GM12801 (cell line): ENCODE data around the gene SLC44A5.

Experiments used
- TF ChIP-seq, protein P1 (sequence below): IDR thresholded peaks from one replicate; pipeline ENCODE4 v1.5.1; 2011; ENCODE audit warnings: control low read depth; ENCODE audit not compliant: insufficient read length; ENCODE audit errors: extremely low read depth

Gene SLC44A5

DNA sequence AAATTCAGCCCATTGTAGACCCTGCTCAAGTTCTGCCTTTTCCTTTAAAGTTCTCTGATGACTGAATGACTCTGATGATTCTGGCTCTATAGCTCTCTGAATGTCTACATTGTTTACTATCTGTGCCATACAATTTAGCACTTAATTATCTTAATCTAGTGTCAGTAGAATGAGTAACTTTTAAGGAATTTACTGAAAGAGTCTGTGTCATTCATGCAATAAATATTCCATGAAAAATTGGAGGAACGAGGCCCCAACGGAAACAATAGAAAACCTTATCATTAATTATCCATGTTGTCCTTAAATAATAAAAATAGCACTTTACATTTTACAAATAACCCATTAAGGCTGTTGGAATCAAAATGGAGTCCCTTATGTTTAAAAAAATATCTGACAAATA, 77.8 kb downstream of the SLC44A5 start:
- TF ChIP-seq, protein P1, sequence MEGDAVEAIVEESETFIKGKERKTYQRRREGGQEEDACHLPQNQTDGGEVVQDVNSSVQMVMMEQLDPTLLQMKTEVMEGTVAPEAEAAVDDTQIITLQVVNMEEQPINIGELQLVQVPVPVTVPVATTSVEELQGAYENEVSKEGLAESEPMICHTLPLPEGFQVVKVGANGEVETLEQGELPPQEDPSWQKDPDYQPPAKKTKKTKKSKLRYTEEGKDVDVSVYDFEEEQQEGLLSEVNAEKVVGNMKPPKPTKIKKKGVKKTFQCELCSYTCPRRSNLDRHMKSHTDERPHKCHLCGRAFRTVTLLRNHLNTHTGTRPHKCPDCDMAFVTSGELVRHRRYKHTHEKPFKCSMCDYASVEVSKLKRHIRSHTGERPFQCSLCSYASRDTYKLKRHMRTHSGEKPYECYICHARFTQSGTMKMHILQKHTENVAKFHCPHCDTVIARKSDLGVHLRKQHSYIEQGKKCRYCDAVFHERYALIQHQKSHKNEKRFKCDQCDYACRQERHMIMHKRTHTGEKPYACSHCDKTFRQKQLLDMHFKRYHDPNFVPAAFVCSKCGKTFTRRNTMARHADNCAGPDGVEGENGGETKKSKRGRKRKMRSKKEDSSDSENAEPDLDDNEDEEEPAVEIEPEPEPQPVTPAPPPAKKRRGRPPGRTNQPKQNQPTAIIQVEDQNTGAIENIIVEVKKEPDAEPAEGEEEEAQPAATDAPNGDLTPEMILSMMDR, result no peak

DNA sequence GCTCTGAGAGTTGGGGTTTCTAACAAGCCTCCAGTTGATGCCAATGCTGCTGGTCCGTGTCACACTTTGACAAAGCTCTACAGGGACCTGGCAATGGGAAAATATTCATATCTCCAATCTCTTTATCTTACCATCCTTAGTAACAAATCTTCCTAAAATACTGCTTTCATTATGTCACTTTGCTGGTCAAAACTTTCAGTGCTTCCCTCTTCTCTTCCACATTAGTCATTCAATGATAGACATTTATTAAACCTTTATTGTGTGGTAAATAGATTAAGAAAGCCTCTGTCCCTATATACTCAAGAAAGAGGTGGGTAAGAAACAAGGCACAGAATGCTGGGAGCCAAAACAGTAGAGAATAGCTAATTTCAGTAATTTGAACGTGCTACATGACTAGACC, 79.3 kb downstream of the SLC44A5 start:
- TF ChIP-seq, protein P1, result no peak

DNA sequence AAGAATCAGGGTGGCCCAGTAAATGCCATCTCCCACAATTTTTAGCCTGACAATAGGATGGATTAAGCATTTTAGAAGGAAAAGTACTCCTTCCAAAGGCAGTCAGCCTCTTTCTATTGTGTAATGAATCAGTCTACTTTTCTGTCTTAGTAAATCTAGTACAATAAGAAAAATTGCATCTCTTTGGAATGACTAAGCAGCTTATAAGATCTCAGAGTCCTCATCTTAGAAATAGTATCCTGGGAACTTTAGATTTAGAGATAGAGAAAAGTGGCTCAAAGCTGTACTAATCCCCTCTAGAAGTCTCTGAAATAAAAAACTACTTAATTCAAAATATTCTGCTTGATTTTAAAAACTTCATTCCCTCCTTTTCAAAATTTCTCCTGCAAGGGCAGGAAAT, 81.4 kb downstream of the SLC44A5 start:
- TF ChIP-seq, protein P1, result no peak

DNA sequence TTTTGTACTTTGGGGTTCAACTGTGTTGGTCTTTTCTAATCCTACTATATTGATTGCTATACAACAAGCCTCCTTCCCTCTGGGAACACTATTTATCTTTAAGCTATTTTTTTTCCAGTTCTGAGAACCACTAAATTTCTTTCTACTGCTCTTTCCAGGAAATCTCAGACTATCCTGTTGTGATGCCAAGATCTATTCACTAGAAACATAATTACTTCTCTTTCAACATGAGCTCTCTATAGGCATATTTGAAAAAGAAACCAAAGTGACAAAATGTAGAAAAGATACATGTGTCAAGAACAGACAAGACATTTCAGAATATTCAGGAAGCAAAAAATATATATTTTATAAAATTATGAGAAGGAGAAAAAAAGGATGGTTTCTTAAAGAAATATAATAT, 82.9 kb downstream of the SLC44A5 start:
- TF ChIP-seq, protein P1, result no peak

DNA sequence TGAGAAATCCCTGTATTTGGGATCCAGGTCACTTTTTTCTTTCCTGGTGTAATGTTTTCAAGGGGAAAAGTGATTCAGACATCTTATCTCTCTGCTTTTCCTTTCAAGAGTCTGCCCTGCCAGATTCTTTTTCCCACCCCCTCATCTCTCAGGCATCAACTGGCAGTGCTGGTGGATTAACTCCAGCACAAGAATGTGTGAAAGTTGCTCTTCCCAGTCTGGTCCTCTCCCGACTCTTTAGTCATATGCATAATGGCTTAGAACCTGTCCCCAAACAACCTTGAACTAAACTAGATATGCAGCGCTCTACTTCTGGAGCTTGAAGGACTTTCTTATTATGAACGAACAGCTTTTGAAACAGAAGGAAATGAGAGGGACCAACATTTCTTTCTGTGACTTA, 88.5 kb downstream of the SLC44A5 start:
- TF ChIP-seq, protein P1, result no peak

DNA sequence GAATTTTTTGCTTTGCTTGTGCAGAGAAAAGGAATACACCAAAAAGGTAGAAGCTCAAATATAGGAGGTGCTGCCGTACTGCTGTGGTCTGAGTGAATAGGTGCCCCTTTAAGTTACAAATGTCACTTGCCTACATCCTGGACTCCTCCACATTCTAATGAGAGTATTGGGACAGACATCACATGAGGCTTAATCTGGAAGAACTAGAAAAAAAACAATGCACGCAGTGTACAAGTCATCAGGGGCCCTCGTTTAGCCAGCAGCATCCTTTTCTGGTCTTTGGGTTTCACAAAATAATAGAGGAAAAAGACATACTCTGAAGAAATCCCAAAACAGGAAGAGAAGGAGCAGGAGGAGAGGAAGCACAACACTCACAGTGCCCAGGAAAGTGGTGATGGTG, 89.3 kb downstream of the SLC44A5 start:
- TF ChIP-seq, protein P1, result no peak

DNA sequence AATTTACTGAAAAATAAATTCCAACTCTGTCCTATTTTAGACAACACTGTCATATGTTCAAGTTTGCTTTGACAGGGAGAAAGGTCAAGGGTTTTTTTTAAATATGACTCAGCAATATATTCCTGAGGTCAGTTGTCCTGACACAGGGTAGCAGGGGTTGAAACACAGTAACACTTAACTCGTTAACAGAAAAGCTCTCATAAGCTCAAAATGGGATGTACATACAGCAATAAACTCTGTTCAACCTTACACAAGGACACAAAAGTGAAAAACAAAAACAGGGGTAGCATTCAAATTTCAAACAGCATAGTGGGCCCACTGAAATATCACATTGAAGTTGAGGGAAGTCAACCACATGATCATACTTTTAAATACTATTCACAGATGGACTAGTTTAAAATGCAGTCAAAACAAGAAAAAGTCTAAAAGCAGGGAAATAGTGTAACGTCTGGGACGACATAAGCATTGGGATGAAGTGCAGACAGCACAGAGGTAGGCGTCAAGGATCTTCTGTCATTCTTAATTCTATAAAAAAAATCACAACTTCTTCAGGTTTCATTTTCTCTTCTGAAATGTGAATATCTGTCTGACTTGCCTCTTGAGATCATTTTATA, 89.9 kb downstream of the SLC44A5 start:
- TF ChIP-seq, protein P1, result no peak
